OCI-LY7 (cell line): Measurements from ENCODE around the gene SPTLC2. TPM values are rescaled to one million over a fixed set of nuclear protein-coding genes. Genes with fewer than 3 reads are reported as not detected.

Source experiments
- BruUV-seq: library from RNA; stranded (reverse); fragments of 400-500 nt; replicated peaks from 2 replicates; lab custom pipeline; 2021; lab: Mats Ljungman, UMichigan
- CTCF ChIA-PET: fragments of 300-600 bp; sonication (Branson Sonifier 250); formaldehyde crosslinking; loops from one replicate; lab custom pipeline; 2022; ENCODE audit warnings: antibody characterized with exemption; ENCODE audit not compliant: unreplicated experiment; lab: Charles Lee
- POLR2A ChIA-PET: fragments of 300-600 bp; sonication (Branson Sonifier 250); formaldehyde crosslinking; loops from one replicate; lab custom pipeline; 2022; ENCODE audit warnings: antibody characterized with exemption; lab: Charles Lee
- DNase-seq: peaks from one replicate; pipeline ENCODE4 v3.0.0-alpha.2; 2015; ENCODE audit warnings: low spot score
- H2AFZ ChIP-seq: fragments of 200-600 bp; sonication (generic), shearing (Covaris generic); 2 replicates; pipeline ENCODE4 v1.6.1; 2014; ENCODE audit warnings: mild to moderate bottlenecking, antibody characterized with exemption, low read length, moderate library complexity
- H3K27ac ChIP-seq: fragments of 200-600 bp; sonication (generic); 2 replicates; pipeline ENCODE4 v1.5.1; 2014; ENCODE audit warnings: mixed run types, low read depth, mild to moderate bottlenecking, moderate library complexity, low read length, inconsistent platforms; ENCODE audit not compliant: poor library complexity, severe bottlenecking
- H3K36me3 ChIP-seq: fragments of 200-600 bp; sonication (generic); 2 replicates; pipeline ENCODE4 v1.6.1; 2014; ENCODE audit warnings: mild to moderate bottlenecking, antibody characterized with exemption, low read length, moderate library complexity, mixed read lengths; ENCODE audit not compliant: insufficient read depth
- H3K4me1 ChIP-seq: fragments of 200-600 bp; sonication (generic); 2 replicates; pipeline ENCODE4 v1.5.1; 2014; ENCODE audit warnings: mild to moderate bottlenecking, low read length; ENCODE audit not compliant: insufficient read depth, poor library complexity, severe bottlenecking
- H3K4me2 ChIP-seq: fragments of 200-600 bp; sonication (generic); 2 replicates; pipeline ENCODE4 v1.6.1; 2014; ENCODE audit warnings: mild to moderate bottlenecking, low read length
- H3K4me3 ChIP-seq: fragments of 200-600 bp; sonication (generic); 2 replicates; pipeline ENCODE4 v1.5.1; 2014; ENCODE audit warnings: mild to moderate bottlenecking, low read depth, low read length; ENCODE audit not compliant: poor library complexity, severe bottlenecking
- H3K79me2 ChIP-seq: fragments of 200-600 bp; sonication (generic); 2 replicates; pipeline ENCODE4 v1.6.1; 2016; ENCODE audit warnings: low read depth, mild to moderate bottlenecking, low read length, moderate library complexity, mixed read lengths; ENCODE audit not compliant: insufficient read depth
- H3K9me2 ChIP-seq: fragments of 200-600 bp; sonication (generic); 2 replicates; pipeline ENCODE4 v1.6.1; 2016; ENCODE audit warnings: mild to moderate bottlenecking, low read length, mixed read lengths; ENCODE audit not compliant: insufficient read depth
- H3K9me3 ChIP-seq: fragments of 200-600 bp; sonication (generic); 2 replicates; pipeline ENCODE4 v1.6.1; 2014; ENCODE audit warnings: mild to moderate bottlenecking, mixed run types, low read length, mixed read lengths
- H4K20me1 ChIP-seq: fragments of 200-600 bp; sonication (generic); 2 replicates; pipeline ENCODE4 v1.6.1; 2014; ENCODE audit warnings: mild to moderate bottlenecking, antibody characterized with exemption, low read length, moderate library complexity, mixed read lengths; ENCODE audit not compliant: insufficient read depth
- CTCF ChIP-seq: fragments of 200-600 bp; sonication (generic); conservative IDR thresholded peaks from 2 replicates; pipeline ENCODE4 v1.5.1; 2014; ENCODE audit warnings: mild to moderate bottlenecking, antibody characterized with exemption, low read length, moderate library complexity, mixed read lengths
- EZH2phosphoT487 ChIP-seq: fragments of 200-600 bp; sonication (generic); IDR thresholded peaks from 2 replicates; pipeline ENCODE4 v1.6.1; 2018; ENCODE audit warnings: low read depth, borderline replicate concordance, mild to moderate bottlenecking, mixed run types, antibody characterized with exemption, low read length, moderate library complexity, mixed read lengths
- intact Hi-C: fragments of 100-400 bp; cut with micrococcal nuclease; formaldehyde crosslinking; loops from one replicate; pipeline ENCODE4 v1.10.0; 2022; ENCODE audit not compliant: unreplicated experiment
- total RNA-seq, 2 experiments: library from RNA; depleted of rRNA in 1 of 2; stranded (reverse); fragments of >200 nt in 1 of 2; shearing (Covaris generic) in 1 of 2; gene quantifications; 2 replicates each; pipeline ENCODE4 v1.2.3, GENCODE V29; 2014 to 2022

Gene SPTLC2
- total RNA-seq, 2 experiments from 2014 or later: 14.7 to 45.1 TPM

GRCh38 chr14:77654001-77654441 is 37.6 kb upstream of the SPTLC2 start:
- Histone ChIP-seq H4K20me1 (no peaks in the 10 kb centered on the region), H3K4me1 (peaks cover 6% of the 10 kb centered on the region), H2AFZ (no peak overlapping the region), H3K4me2 (no peak overlapping the region), H3K36me3 (no peaks in the 10 kb centered on the region), H3K79me2 (no peaks in the 10 kb centered on the region), H3K27ac (no peak overlapping the region), H3K9me2 (no peaks in the 10 kb centered on the region), H3K9me3 (no peaks in the 10 kb centered on the region), H3K4me3 (no peak overlapping the region)
- intact Hi-C loops: loop anchor here (10.0 kb wide), 1 partner anchor 331 kb away; no protein-coding TSS in a partner anchor
- no peak for DNase-seq
- no TSS peak for BruUV-seq
- TF ChIP-seq CTCF (no peak), EZH2phosphoT487 (no peak)
- CTCF ChIA-PET: interaction anchor here (1.1 kb wide), 1 partner anchor 912 kb away, joined by 5 read pairs; no protein-coding TSS in a partner anchor
- POLR2A ChIA-PET: no interaction called here

GRCh38 chr14:77649326-77649725 is 32.9 kb upstream of the SPTLC2 start:
- no TSS peak for BruUV-seq
- POLR2A ChIA-PET: interaction anchor here (0.6 kb wide), 2 partner anchors 102 to 209 kb away, joined by 3 read pairs; no protein-coding TSS in a partner anchor

More at GRCh38 chr14:77649326-77649725, 32.9 kb upstream of the SPTLC2 start:
- no peaks in the 10 kb centered on the region for H3K36me3 ChIP-seq
- no peak overlapping the region for H3K4me3 ChIP-seq
- no peaks in the 10 kb centered on the region for H3K79me2 ChIP-seq
- intact Hi-C loops: no loop called here
- no peaks in the 10 kb centered on the region for H3K9me2 ChIP-seq
- CTCF ChIA-PET: no interaction called here
- no peak overlapping the region for H3K27ac ChIP-seq
- TF ChIP-seq CTCF (no peak), EZH2phosphoT487 (no peak)
- no peak for DNase-seq
- no peak overlapping the region for H2AFZ ChIP-seq
- no peaks in the 10 kb centered on the region for H3K4me1 ChIP-seq
- no peak overlapping the region for H3K4me2 ChIP-seq
- no peaks in the 10 kb centered on the region for H4K20me1 ChIP-seq
- no peaks in the 10 kb centered on the region for H3K9me3 ChIP-seq
